Measurements from ENCODE around the gene SRXN1.

- TF ChIP-seq CTCF (IDR thresholded peaks at IDR 0.05) (no peak), POLR2A (IDR thresholded peaks at IDR 0.05) (no peak), EP300 (IDR thresholded peaks at IDR 0.05) (no peak)
These were observed 30.0 kb downstream of the SRXN1 start for GRCh38 chr20:623021-623420.
